Prostate gland (tissue), 2 donors: Measurements from ENCODE around the gene NASP. TPM values are rescaled to one million over a fixed set of nuclear protein-coding genes. Genes with fewer than 3 reads are reported as not detected.

Experiments used
- DNase-seq: peaks from one replicate; pipeline ENCODE4 v3.0.0-alpha.2; 2019; ENCODE audit warnings: low spot score
- H3K27ac ChIP-seq, 2 donors: fragments of 200-600 bp; sonication (generic); 2 replicates each; pipeline ENCODE4 v1.5.1; 2017 to 2019
- H3K27me3 ChIP-seq: fragments of 200-600 bp; sonication (generic); replicated peaks from 2 replicates; pipeline ENCODE4 v1.5.1; 2019; ENCODE audit not compliant: insufficient read depth
- H3K36me3 ChIP-seq, 2 donors: fragments of 200-600 bp; sonication (generic); 1 replicate in 1 of 2; 2 replicates in 1 of 2; pipeline versions ENCODE4 v1.5.1 to v1.8.1; 2017 to 2019
- H3K4me1 ChIP-seq: fragments of 200-600 bp; sonication (generic); replicated peaks from 2 replicates; pipeline ENCODE4 v1.5.1; 2019
- H3K4me3 ChIP-seq, 2 donors: fragments of 200-600 bp; sonication (generic); 2 replicates each; pipeline ENCODE4 v1.5.1; 2017 to 2019
- H3K9me3 ChIP-seq: fragments of 200-600 bp; sonication (generic); 2 replicates; pipeline ENCODE4 v1.5.1; 2017
- POLR2A ChIP-seq: fragments of 450-650 bp; IDR thresholded peaks from one replicate; pipeline ENCODE4 v1.6.1; 2016; ENCODE audit warnings: antibody characterized with exemption, mild to moderate bottlenecking
- POLR2AphosphoS5 ChIP-seq: sonication (generic); formaldehyde crosslinking; IDR thresholded peaks from one replicate; pipeline ENCODE4 v1.6.1; 2017; ENCODE audit warnings: antibody characterized with exemption
- WGBS: methylation state at CpG from one replicate; pipeline ENCODE4 v1.1.5; 2018; 5-methylcytosine and 5-hydroxymethylcytosine counted together
- intact Hi-C: fragments of 100-400 bp; cut with DNase I; formaldehyde crosslinking; loops from one replicate; pipeline ENCODE4 v1.14.2; 2022
- total RNA-seq, 2 donors: library from RNA; depleted of rRNA; stranded (reverse); fragments of >200 nt; gene quantifications; one replicate each; pipeline ENCODE4 v1.1.0, GENCODE V29; 2016
- TF ChIP-seq, protein P1 (sequence below), 4 experiments: fragments of 200-600 bp in 2 of 4; fragments of 450-650 bp in 2 of 4; sonication (generic) in 2 of 4; IDR thresholded peaks; 1 replicate in 3 of 4; 2 replicates in 1 of 4; pipeline ENCODE4 v1.5.1; 2016 to 2019; ENCODE audit warnings: antibody characterized with exemption in 4 of 4, mild to moderate bottlenecking in 2 of 4, moderate library complexity in 2 of 4

Gene NASP
- total RNA-seq, 2 donors from 2014 or later = 66.5 to 115 TPM

DNA sequence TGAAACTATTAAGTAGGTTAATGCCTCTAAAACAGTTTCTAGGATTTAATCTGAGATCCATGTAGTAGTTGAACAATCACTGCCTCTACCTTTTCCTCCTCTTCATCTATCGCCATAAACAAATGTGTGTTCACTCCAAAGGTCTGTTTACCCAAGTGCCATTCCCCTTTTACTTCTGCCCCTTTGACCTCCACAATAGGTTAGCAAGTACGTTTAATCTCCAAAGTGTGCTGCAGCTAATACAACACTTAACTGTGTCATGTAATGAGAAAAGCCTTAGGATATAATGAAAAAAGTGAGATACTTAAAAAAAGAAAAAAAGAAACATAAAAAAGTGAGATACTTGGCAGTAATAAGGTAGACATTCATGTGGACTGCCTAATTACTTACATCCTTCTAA is 74.3 kb downstream of the NASP start:
- H3K9me3 ChIP-seq = no peaks in the 10 kb centered on the region
- TF ChIP-seq, protein P1, sequence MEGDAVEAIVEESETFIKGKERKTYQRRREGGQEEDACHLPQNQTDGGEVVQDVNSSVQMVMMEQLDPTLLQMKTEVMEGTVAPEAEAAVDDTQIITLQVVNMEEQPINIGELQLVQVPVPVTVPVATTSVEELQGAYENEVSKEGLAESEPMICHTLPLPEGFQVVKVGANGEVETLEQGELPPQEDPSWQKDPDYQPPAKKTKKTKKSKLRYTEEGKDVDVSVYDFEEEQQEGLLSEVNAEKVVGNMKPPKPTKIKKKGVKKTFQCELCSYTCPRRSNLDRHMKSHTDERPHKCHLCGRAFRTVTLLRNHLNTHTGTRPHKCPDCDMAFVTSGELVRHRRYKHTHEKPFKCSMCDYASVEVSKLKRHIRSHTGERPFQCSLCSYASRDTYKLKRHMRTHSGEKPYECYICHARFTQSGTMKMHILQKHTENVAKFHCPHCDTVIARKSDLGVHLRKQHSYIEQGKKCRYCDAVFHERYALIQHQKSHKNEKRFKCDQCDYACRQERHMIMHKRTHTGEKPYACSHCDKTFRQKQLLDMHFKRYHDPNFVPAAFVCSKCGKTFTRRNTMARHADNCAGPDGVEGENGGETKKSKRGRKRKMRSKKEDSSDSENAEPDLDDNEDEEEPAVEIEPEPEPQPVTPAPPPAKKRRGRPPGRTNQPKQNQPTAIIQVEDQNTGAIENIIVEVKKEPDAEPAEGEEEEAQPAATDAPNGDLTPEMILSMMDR (IDR thresholded peaks at IDR 0.05) = no peak
- TF ChIP-seq POLR2AphosphoS5 (no peak), POLR2A (no peak)
- H3K27me3 ChIP-seq = no peaks in the 10 kb centered on the region
- H3K27ac ChIP-seq = no peak overlapping the region
- no peak overlapping the region for H3K4me3 ChIP-seq
- H3K4me1 ChIP-seq = no peaks in the 10 kb centered on the region
- 68% methylated on average over 2 of the region's 2 CpGs for WGBS
- intact Hi-C loops = no loop called here
- no peak for DNase-seq
- H3K36me3 ChIP-seq = peaks cover 0 to 18% of the 10 kb centered on the region in 2 donors

GRCh38 chr1:45659222-45659621 is 75.4 kb downstream of the NASP start:
- no peak overlapping the region for H3K4me3 ChIP-seq
- H3K4me1 ChIP-seq = no peaks in the 10 kb centered on the region
- H3K9me3 ChIP-seq = no peaks in the 10 kb centered on the region
- no peak overlapping the region for H3K27ac ChIP-seq
- H3K27me3 ChIP-seq = no peaks in the 10 kb centered on the region
- peaks cover 0 to 18% of the 10 kb centered on the region in 2 donors for H3K36me3 ChIP-seq
- intact Hi-C loops = no loop called here
- WGBS = 98% methylated on average over 2 of the region's 2 CpGs
- TF ChIP-seq POLR2A = no peak
- TF ChIP-seq POLR2AphosphoS5 = no peak
- TF ChIP-seq, protein P1 (IDR thresholded peaks at IDR 0.05) = no peak
- no peak for DNase-seq

DNA sequence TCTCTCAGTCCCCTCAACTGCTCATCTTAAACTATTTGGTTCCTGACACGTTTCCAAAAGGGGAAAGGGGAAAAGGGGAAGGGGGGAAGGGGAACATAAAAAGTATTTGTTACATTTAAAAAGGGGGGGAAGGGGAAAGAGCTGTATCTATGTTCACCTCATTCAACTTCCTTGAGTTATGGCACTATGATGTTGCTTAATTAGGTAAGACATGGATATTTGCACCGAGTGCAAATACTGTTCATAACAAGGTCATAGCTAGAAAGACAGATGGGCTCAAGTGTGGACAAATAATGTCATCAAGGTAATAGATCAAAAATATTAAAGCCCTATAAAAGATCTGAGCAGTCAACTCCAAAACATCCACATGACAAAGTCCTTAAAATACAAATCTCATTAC is 76.5 kb downstream of the NASP start:
- intact Hi-C loops = no loop called here
- H3K27me3 ChIP-seq = no peaks in the 10 kb centered on the region
- H3K4me3 ChIP-seq = no peak overlapping the region
- TF ChIP-seq, protein P1 (IDR thresholded peaks at IDR 0.05) = no peak
- 61% methylated on average over 2 of the region's 2 CpGs for WGBS
- no peaks in the 10 kb centered on the region for H3K4me1 ChIP-seq
- no peak overlapping the region for H3K27ac ChIP-seq
- no peaks in the 10 kb centered on the region for H3K9me3 ChIP-seq
- H3K36me3 ChIP-seq = peaks cover 0 to 15% of the 10 kb centered on the region in 2 donors
- DNase-seq = no peak

DNA sequence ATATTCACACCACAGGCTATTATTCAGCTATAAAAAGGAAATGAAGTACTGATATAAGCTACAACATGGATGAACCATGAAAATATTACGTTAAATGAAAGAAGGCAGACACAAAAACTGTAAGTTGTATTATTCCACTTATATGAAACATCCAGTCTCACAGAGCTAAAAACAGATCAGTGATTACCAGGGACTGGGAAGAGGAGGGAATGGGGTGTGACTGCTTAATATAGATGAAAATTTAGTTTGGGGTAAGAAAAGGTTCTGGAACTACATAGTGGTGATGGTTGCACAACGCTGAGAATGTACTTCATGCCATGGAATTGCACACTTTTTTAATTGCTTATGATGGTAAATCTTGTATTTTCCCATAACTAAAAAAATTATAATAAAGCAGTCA is 83.0 kb downstream of the NASP start:
- H3K4me3 ChIP-seq = no peak overlapping the region
- WGBS = 92% methylated on average over 2 of the region's 2 CpGs
- H3K36me3 ChIP-seq = no peaks in the 10 kb centered on the region
- intact Hi-C loops = no loop called here
- H3K27ac ChIP-seq = no peak overlapping the region
- H3K27me3 ChIP-seq = no peaks in the 10 kb centered on the region
- DNase-seq = no peak
- TF ChIP-seq, protein P1 (IDR thresholded peaks at IDR 0.05) = no peak
- no peak for TF ChIP-seq POLR2AphosphoS5
- no peak for TF ChIP-seq POLR2A
- no peaks in the 10 kb centered on the region for H3K9me3 ChIP-seq
- H3K4me1 ChIP-seq = no peaks in the 10 kb centered on the region

DNA sequence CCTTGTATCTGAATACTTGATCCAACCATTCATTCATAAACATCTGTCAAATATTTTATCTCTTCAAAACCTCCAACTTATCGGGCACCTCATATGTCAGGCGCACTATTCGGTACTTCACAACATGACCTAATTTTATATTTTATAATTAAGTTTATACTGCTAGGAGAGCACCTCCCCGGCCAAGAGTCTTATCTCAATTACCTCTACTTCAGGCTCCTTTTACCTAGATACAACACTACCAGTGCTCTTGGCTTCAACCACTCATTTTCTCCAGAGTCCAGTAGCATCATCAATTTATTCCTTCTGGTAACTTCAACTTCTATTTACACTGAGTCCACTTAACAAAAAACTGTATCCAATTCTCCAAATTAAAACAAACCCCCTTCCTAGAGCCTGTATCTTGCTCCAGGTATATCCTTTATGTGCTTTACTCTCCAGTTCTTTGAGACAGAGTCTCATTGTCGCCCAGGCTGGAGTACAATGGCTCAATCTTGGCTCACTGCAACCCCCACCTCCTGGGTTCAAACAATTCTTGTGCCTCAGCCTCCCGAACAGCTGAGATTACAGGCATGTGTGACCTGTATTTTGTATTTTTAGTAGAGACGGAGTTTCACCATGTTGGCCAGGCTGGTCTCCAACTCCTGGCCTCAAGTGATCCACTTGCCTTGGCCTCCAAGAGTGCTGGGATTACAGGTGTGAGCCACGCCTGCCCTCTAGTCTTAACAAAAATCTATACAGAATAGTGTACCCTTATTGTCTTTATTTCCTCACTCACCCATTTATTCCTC is 83.7 kb downstream of the NASP start:
- TF ChIP-seq POLR2A = no peak
- TF ChIP-seq, protein P1 (IDR thresholded peaks at IDR 0.05) = no peak
- H3K36me3 ChIP-seq = no peaks in the 10 kb centered on the region
- intact Hi-C loops = no loop called here

More for the DNA sequence above, 83.7 kb downstream of the NASP start:
- H3K4me1 ChIP-seq = no peaks in the 10 kb centered on the region
- H3K4me3 ChIP-seq = no peak overlapping the region
- no peak for DNase-seq
- H3K9me3 ChIP-seq = no peaks in the 10 kb centered on the region
- WGBS = 89% methylated on average over 8 of the region's 8 CpGs
- no peak overlapping the region for H3K27ac ChIP-seq
- no peaks in the 10 kb centered on the region for H3K27me3 ChIP-seq
